Skeletal muscle satellite cell (primary cell): ENCODE results near the gene IL18R1. TPM values are rescaled to one million over a fixed set of nuclear protein-coding genes. Genes with fewer than 3 reads are reported as not detected.

ENCODE experiments used
- H3K27me3 ChIP-seq: 2 replicates; pipeline ENCODE4 v1.7.0; 2013; ENCODE audit warnings: low read length; ENCODE audit not compliant: control insufficient read depth, insufficient read depth
- H3K36me3 ChIP-seq: 2 replicates; pipeline ENCODE4 v1.7.0; 2013; ENCODE audit warnings: mild to moderate bottlenecking, control low read depth, low read length; ENCODE audit not compliant: insufficient read depth
- H3K4me1 ChIP-seq: 2 replicates; pipeline ENCODE4 v1.7.0; 2013; ENCODE audit warnings: low read length; ENCODE audit not compliant: control insufficient read depth, insufficient read depth
- H3K4me2 ChIP-seq: 2 replicates; pipeline ENCODE4 v1.7.0; 2013; ENCODE audit warnings: mild to moderate bottlenecking, low read length
- H3K4me3 ChIP-seq: 2 replicates; pipeline ENCODE4 v1.7.0; 2013; ENCODE audit warnings: low read length
- H3K9ac ChIP-seq: 2 replicates; pipeline ENCODE4 v1.7.0; 2013; ENCODE audit warnings: mild to moderate bottlenecking, low read depth, low read length, moderate library complexity
- H3K9me3 ChIP-seq: replicated peaks from 2 replicates; pipeline ENCODE4 v1.7.0; 2013; ENCODE audit warnings: mild to moderate bottlenecking, control low read depth, low read length
- total RNA-seq: library from RNA; depleted of rRNA; stranded (reverse); fragments of >200 nt; gene quantifications from 2 replicates; pipeline ENCODE4 v1.2.3, GENCODE V29; 2012; rRNA removed

Gene IL18R1, protein sequence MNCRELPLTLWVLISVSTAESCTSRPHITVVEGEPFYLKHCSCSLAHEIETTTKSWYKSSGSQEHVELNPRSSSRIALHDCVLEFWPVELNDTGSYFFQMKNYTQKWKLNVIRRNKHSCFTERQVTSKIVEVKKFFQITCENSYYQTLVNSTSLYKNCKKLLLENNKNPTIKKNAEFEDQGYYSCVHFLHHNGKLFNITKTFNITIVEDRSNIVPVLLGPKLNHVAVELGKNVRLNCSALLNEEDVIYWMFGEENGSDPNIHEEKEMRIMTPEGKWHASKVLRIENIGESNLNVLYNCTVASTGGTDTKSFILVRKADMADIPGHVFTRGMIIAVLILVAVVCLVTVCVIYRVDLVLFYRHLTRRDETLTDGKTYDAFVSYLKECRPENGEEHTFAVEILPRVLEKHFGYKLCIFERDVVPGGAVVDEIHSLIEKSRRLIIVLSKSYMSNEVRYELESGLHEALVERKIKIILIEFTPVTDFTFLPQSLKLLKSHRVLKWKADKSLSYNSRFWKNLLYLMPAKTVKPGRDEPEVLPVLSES
- total RNA-seq = 2.6 and 4.6 TPM in 2 replicates

DNA sequence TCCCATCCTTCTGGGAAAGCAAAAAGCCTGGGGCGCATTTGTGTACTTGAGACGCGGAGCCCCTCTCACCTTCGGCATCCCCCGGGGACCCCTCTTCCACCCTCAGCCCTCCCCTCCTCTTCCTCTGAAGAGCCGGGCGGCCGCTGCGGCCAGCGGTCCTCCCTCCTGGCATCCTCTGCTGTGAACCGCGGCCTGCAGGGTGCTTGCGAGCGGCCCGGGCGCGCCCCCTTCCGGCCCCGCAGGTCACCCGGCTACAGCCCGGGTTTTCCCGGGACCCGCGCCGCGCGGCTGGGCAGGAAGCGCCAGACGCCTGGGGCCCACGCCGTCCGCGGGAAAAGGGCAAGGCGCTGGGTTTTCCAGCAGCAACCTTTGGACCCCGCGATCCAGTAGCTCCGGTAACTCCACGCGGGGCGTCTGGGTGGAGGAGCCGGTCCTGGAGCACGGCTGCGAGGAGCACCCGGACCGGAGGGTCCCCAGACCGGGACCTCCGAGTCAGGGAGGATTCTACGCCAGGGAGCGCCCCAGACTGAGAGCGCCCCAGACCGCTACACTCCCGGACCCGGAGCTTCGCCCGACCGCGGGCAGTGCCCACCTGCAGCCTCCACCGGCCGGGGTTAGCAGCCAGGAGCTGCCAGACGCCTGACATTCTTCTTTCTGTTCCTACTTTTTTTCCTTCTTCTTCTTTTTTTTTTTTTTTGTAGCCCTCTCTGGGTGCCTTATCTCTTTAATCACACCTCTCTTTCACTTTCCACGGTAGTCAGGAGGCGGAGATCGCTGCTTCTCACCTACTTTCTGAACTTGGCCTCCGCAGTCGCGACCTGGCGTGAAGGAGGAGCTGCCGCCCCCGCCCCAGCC is at the start of gene IL18R1:
Gene IL18R1, plus strand, starts transcription at position 271 of the 855 bp plus-strand sequence. CDS start 6,865 bp downstream, outside the sequence.
- H3K4me2 ChIP-seq = peak within 1 kb of the TSS; percentile 100
- no peaks in the 10 kb centered on the region for H3K9me3 ChIP-seq
- H3K36me3 ChIP-seq = no peaks in the 10 kb centered on the region
- peaks cover 11% of the 10 kb centered on the region for H3K27me3 ChIP-seq
- peak within 1 kb of the TSS; percentile 89 for H3K9ac ChIP-seq
- H3K4me3 ChIP-seq = peak within 1 kb of the TSS; percentile 96
- H3K4me1 ChIP-seq = peaks cover 3% of the 10 kb centered on the region

DNA sequence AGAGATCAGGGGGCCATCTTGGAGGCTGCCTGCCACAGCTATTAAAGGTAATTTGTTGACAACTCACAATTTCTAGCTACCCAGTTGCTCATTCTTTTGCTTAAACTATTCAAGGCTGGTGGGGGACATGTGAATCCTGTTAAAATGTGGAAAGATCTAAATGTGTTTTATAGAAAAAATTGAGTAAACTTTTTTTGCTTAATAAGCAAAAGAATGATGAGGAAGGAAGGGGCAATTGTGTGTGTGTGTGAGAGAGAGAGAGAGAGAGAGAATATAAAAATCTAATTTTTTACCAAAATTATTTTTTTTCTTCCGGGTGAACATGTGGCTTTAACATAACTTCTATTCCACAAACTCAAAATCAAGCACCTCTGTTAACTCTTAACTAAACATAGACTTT is 49.5 kb upstream of the IL18R1 start:
- H3K9ac ChIP-seq = no peak overlapping the region
- no peak overlapping the region for H3K4me3 ChIP-seq
- no peaks in the 10 kb centered on the region for H3K9me3 ChIP-seq
- peaks cover 9% of the 10 kb centered on the region for H3K27me3 ChIP-seq
- H3K4me2 ChIP-seq = no peak overlapping the region
- peaks cover 16% of the 10 kb centered on the region for H3K4me1 ChIP-seq
- H3K36me3 ChIP-seq = no peaks in the 10 kb centered on the region

DNA sequence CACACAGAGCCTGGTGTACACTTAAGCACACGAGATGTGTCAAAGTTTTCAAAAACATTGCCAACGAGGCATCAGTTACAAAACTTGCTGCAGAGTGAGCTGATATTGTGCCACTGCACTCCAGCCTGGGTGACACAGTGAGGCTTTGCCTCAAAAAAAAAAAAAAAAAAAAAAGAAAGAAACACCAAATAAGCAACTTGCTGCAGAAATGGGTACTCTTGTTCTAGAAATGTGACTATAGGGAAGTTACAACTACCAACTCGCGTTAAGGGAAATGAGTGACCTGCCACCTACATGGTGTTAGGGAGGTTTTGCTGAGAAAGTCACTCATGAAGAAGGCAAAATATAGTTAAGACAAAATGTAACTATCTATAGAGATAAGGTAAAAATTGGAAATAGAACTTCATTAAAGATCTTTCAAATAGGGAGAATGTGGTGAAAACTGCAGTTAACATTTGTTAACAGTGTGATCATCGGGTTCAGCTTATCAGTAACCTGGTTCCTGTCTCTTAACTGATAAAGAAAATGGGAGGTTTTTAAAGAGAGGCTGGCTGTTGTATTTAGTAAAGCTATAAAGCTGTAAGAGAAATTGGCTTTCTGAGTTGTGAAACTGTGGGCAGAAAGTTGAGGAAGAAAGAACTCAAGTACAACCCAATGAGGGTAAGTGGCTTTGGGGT is 44.5 kb upstream of the IL18R1 start, which contains the start of gene IL1RL1:
Gene IL1RL1, plus strand, starts transcription at position 600 of the 677 bp plus-strand sequence. CDS start 26,702 bp downstream, outside the sequence.
- no peak within 1 kb of the TSS for H3K4me2 ChIP-seq
- H3K4me3 ChIP-seq = no peak within 1 kb of the TSS
- no peaks in the 10 kb centered on the region for H3K9me3 ChIP-seq
- peaks cover 18% of the 10 kb centered on the region for H3K4me1 ChIP-seq
- H3K27me3 ChIP-seq = peaks cover 8% of the 10 kb centered on the region
- no peaks in the 10 kb centered on the region for H3K36me3 ChIP-seq
- H3K9ac ChIP-seq = no peak within 1 kb of the TSS

DNA sequence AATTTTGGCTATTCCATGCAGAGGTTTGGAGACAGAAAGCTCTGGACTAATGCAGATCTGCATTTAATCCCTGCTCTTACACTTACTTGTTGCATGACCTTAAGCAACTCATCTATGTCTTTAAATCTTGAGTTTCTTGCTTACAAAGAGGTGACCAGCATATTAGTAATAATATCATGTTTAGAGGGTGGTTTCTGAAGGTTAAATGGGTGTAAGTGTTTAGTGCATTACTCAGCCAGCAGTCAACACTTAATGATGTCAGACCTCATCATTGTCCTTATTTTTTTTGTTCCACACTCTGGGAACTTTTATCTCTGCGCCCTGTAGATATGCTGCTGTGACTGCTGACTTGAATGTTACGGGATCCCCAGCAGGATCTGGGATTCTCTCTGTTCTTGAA is 42.6 kb upstream of the IL18R1 start:
- peaks cover 18% of the 10 kb centered on the region for H3K4me1 ChIP-seq
- peak overlapping the region; percentile 24 for H3K9ac ChIP-seq
- peaks cover 9% of the 10 kb centered on the region for H3K27me3 ChIP-seq
- peak overlapping the region; percentile 46 for H3K4me2 ChIP-seq
- H3K9me3 ChIP-seq = no peaks in the 10 kb centered on the region
- H3K36me3 ChIP-seq = no peaks in the 10 kb centered on the region
- H3K4me3 ChIP-seq = no peak overlapping the region

DNA sequence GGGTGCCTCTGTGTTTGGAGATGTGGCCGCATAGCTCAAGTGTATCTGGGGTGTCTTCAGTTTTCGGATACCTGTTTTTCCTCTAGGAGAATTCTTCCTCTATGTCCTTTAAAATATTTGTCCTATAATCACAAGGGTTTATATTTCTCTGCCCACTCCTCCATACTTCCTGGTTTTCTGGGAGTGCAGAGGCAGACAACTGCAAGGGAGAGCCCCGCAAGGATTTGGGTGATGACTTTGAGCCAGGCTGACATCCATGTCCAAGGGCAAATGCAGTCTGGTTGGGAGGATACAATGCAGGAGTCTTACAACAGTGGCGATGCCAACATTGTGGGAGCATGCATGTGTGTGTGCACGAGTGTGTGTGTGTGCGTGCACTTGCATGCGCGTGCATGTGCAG is 42.1 kb upstream of the IL18R1 start:
- H3K27me3 ChIP-seq = peaks cover 14% of the 10 kb centered on the region
- no peaks in the 10 kb centered on the region for H3K9me3 ChIP-seq
- peak overlapping the region; percentile 24 for H3K9ac ChIP-seq
- peak overlapping the region; percentile 46 for H3K4me2 ChIP-seq
- H3K36me3 ChIP-seq = no peaks in the 10 kb centered on the region
- H3K4me3 ChIP-seq = no peak overlapping the region
- H3K4me1 ChIP-seq = peaks cover 18% of the 10 kb centered on the region

DNA sequence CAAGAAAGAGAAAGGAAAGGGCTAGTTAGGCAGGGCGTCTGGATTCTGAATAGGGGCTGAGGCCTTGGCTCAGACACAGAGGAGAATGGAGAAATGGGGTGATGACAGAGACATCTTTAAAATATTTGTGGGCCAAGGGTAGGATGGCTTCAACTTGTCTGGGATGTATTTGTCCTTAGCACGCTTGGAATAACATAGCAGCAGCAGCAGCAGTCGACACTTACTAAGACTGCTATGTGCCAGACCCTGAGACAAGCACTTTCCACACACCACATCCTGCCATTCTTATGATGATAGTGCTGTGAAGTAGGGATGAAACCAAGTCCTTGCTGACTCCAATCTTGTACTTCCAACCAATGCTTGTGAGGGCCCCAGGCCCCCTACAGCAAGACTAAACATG is 41.6 kb upstream of the IL18R1 start:
- peaks cover 15% of the 10 kb centered on the region for H3K27me3 ChIP-seq

DNA sequence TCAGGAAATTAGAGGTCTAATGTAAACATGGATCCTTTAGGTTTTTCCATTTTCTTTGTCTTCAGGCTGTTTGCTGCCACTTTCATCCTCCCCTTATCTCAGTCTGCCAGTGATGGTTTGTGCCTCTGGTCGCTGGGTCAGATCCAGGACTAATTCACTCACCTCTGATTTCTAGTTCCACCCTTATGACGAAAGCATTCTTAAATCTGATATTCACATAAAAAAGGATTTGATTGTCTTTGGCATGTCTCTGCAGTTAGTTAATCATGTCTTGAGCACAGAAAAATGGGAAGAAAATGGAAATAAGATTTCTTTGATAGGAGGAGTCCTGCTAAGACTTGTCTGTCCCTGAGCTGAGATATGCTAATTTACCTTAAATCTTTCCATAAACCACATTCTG is 39.7 kb upstream of the IL18R1 start:
- Histone ChIP-seq H3K4me2 (no peak overlapping the region), H3K9me3 (no peaks in the 10 kb centered on the region), H3K9ac (no peak overlapping the region), H3K27me3 (peaks cover 22% of the 10 kb centered on the region), H3K36me3 (no peaks in the 10 kb centered on the region), H3K4me3 (no peak overlapping the region), H3K4me1 (peaks cover 18% of the 10 kb centered on the region)

More for the DNA sequence above, 41.6 kb upstream of the IL18R1 start:
- H3K36me3 ChIP-seq = no peaks in the 10 kb centered on the region
- H3K4me1 ChIP-seq = peaks cover 18% of the 10 kb centered on the region
- no peak overlapping the region for H3K9ac ChIP-seq
- H3K4me2 ChIP-seq = no peak overlapping the region
- H3K4me3 ChIP-seq = no peak overlapping the region
- H3K9me3 ChIP-seq = no peaks in the 10 kb centered on the region

DNA sequence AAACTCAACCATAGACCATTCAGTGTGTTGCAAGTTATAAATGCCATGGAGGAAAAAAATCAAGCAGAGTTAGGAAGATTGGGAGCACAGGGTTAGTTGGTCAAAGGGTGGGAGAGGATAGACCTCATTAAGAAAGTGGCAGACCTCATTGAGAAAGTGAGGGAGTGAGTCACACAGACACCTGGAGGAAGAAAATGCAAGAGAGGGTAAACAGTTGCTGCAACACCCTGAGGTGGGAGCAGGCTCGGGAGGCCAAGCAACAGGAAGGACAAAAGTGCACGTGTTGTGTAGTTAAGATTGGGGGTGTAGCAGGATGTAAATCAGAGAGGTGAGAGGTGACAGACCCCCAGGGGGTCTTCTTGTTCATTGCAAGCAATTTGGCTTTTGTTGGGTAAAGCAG is 37.9 kb upstream of the IL18R1 start:
- H3K36me3 ChIP-seq = no peaks in the 10 kb centered on the region
- no peaks in the 10 kb centered on the region for H3K9me3 ChIP-seq
- peaks cover 12% of the 10 kb centered on the region for H3K4me1 ChIP-seq
- no peak overlapping the region for H3K4me2 ChIP-seq
- H3K4me3 ChIP-seq = no peak overlapping the region
- no peak overlapping the region for H3K9ac ChIP-seq
- peaks cover 30% of the 10 kb centered on the region for H3K27me3 ChIP-seq

DNA sequence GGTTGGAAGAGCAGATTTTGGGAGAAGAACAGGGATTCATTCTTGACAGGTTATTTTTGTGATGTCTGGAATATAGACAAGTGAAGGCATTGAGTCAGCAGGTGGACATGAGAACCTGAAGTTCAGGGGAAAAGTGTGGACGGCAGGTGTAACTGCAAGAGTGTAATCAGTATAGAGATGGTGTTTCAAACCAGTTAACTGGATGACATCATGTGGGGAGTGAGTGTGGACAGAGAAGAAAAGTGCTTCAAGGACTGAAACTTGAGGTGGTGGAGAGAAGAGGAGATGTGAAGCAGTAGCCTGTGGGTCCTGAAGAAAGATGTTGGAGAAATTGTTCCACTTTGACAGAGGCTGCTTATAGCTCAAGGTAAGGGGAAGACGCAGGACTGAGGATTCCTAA is 37.2 kb upstream of the IL18R1 start:
- no peak overlapping the region for H3K4me2 ChIP-seq

DNA sequence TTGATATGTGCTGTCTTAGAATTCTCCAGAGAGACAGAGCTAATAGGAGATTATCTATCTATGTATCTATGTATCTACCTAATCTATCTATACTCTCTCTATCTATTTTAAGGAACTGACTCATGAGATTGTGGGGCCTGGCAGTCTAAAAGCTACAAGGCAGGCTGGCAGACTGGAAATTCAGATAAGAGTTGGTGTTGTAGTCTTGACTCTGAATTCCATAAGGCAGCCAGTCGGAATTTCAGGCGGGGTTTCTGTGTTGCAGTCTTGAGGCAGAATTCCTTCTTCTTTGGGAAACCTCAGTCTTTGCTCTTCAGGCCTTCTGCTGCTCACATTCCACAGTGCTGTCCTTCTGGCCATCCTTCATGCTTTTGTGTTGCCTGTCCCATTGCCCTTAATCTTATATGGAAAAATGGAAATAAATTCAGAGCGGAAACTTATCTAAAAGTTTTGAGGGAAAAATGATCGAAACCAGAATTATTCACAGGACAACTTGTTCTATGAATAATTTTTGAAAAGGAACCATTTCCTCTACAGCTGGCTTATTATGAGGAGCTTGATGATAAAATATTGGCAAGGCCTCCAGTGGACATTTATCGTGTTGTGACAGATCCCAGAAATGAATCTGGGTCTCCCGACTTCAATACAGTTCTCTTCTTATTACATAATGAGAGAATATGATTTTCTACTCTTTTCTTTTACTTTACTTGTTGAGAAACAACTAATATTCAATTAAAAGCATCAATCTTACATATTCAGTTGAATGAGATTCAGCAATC is 33.5 kb upstream of the IL18R1 start:
- no peaks in the 10 kb centered on the region for H3K9me3 ChIP-seq
- H3K27me3 ChIP-seq = peaks cover 28% of the 10 kb centered on the region
- no peak overlapping the region for H3K4me2 ChIP-seq
- no peaks in the 10 kb centered on the region for H3K36me3 ChIP-seq
- no peaks in the 10 kb centered on the region for H3K4me1 ChIP-seq
- no peak overlapping the region for H3K9ac ChIP-seq
- no peak overlapping the region for H3K4me3 ChIP-seq

More for the DNA sequence above, 37.2 kb upstream of the IL18R1 start:
- Histone ChIP-seq H3K4me1 (peaks cover 7% of the 10 kb centered on the region), H3K9me3 (no peaks in the 10 kb centered on the region), H3K4me3 (no peak overlapping the region), H3K27me3 (peaks cover 32% of the 10 kb centered on the region), H3K36me3 (no peaks in the 10 kb centered on the region), H3K9ac (no peak overlapping the region)
